Fibroblast of lung (primary cell): ENCODE results near the gene CDH10. TPM values are rescaled to one million over a fixed set of nuclear protein-coding genes. Genes with fewer than 3 reads are reported as not detected.

Experiments
- DNase-seq, 2 donors: peaks; one replicate each; pipeline versions ENCODE4 v3.0.0 to v3.0.0-alpha.2; 2010; ENCODE audit warnings: low read depth in 2 of 2
- H2AFZ ChIP-seq: 2 replicates; pipeline ENCODE4 v1.5.1; 2012; ENCODE audit warnings: low read length, control low read depth, inconsistent platforms
- H3K27ac ChIP-seq: 2 replicates; pipeline ENCODE4 v1.5.1; 2011; ENCODE audit warnings: low read length, control low read depth; ENCODE audit not compliant: insufficient read depth
- H3K27me3 ChIP-seq: 2 replicates; pipeline ENCODE4 v1.5.1; 2011; ENCODE audit warnings: mild to moderate bottlenecking, low read length; ENCODE audit not compliant: control insufficient read depth, insufficient read depth
- H3K36me3 ChIP-seq: 2 replicates; pipeline ENCODE4 v1.5.1; 2011; ENCODE audit warnings: low read length; ENCODE audit not compliant: control insufficient read depth, insufficient read depth
- H3K4me1 ChIP-seq: 2 replicates; pipeline ENCODE4 v1.5.1; 2011; ENCODE audit warnings: low read length; ENCODE audit not compliant: control insufficient read depth, insufficient read depth; ENCODE audit errors: extremely low read depth
- H3K4me2 ChIP-seq: 2 replicates; pipeline ENCODE4 v1.5.1; 2011; ENCODE audit warnings: low read length, control low read depth; ENCODE audit not compliant: insufficient read depth; ENCODE audit errors: extremely low read depth
- H3K4me3 ChIP-seq, 4 experiments: fragments of 200-600 bp in 1 of 4; sonication (generic) in 1 of 4; replicated peaks in 1 of 4; 2 replicates each; pipeline ENCODE4 v1.5.1; 2011 to 2016; ENCODE audit warnings: low read length in 4 of 4, low read depth in 3 of 4, mild to moderate bottlenecking in 3 of 4, control low read depth in 2 of 4, inconsistent platforms in 1 of 4, mixed read lengths in 1 of 4; ENCODE audit not compliant: insufficient read depth in 1 of 4; ENCODE audit errors: control extremely low read depth in 1 of 4
- H3K79me2 ChIP-seq: 2 replicates; pipeline ENCODE4 v1.5.1; 2012; ENCODE audit warnings: mild to moderate bottlenecking, low read length, inconsistent platforms; ENCODE audit not compliant: control insufficient read depth, insufficient read depth
- H3K9ac ChIP-seq: 2 replicates; pipeline ENCODE4 v1.5.1; 2011; ENCODE audit warnings: mild to moderate bottlenecking, low read length, control low read depth; ENCODE audit not compliant: insufficient read depth
- H3K9me3 ChIP-seq: 2 replicates; pipeline ENCODE4 v1.5.1; 2012; ENCODE audit warnings: low read depth, low read length; ENCODE audit not compliant: control insufficient read depth, insufficient read depth
- H4K20me1 ChIP-seq: 2 replicates; pipeline ENCODE4 v1.5.1; 2011; ENCODE audit warnings: low read length; ENCODE audit not compliant: control insufficient read depth, insufficient read depth; ENCODE audit errors: extremely low read depth
- EZH2 ChIP-seq: IDR thresholded peaks from 2 replicates; pipeline ENCODE4 v1.5.1; 2012; ENCODE audit warnings: low read length, control low read depth, mild to moderate bottlenecking; ENCODE audit errors: missing control alignments
- polyA plus RNA-seq, 2 donors: library from polyadenylated mRNA; depleted of rRNA in 1 of 2; stranded (reverse) in 1 of 2; unstranded in 1 of 2; fragments of >200 nt; gene quantifications; 2 replicates each; pipeline ENCODE4 v1.2.1, GENCODE V29; 2011 to 2012; ENCODE audit warnings: missing spikeins in 1 of 2
- total RNA-seq: library from RNA; depleted of rRNA; stranded (reverse); fragments of >200 nt; gene quantifications from 2 replicates; pipeline ENCODE4 v1.2.1, GENCODE V29; 2014
- TF ChIP-seq, protein P1 (sequence below), 2 donors: IDR thresholded peaks in 1 of 2; conservative IDR thresholded peaks in 1 of 2; 1 replicate in 1 of 2; 2 replicates in 1 of 2; pipeline ENCODE4 v1.5.1; 2011 to 2012; ENCODE audit warnings: low read length in 2 of 2, control low read depth in 1 of 2, inconsistent platforms in 1 of 2, low read depth in 1 of 2, mild to moderate bottlenecking in 1 of 2

The CDH10 gene
- total and polyA plus RNA-seq, 2 donors (not counting 1 experiment from before 2014, with no cell fraction given) = 0.09 to 0.17 TPM

- H3K79me2 ChIP-seq = no peaks in the 10 kb centered on the region
- no peak overlapping the region for H3K4me2 ChIP-seq
- H4K20me1 ChIP-seq = no peaks in the 10 kb centered on the region
- no peak overlapping the region for H3K27ac ChIP-seq
- no peak overlapping the region for H3K4me3 ChIP-seq
- no peak for DNase-seq
- no peaks in the 10 kb centered on the region for H3K9me3 ChIP-seq
- H2AFZ ChIP-seq = no peak overlapping the region
- H3K9ac ChIP-seq = no peak overlapping the region
- TF ChIP-seq, protein P1, sequence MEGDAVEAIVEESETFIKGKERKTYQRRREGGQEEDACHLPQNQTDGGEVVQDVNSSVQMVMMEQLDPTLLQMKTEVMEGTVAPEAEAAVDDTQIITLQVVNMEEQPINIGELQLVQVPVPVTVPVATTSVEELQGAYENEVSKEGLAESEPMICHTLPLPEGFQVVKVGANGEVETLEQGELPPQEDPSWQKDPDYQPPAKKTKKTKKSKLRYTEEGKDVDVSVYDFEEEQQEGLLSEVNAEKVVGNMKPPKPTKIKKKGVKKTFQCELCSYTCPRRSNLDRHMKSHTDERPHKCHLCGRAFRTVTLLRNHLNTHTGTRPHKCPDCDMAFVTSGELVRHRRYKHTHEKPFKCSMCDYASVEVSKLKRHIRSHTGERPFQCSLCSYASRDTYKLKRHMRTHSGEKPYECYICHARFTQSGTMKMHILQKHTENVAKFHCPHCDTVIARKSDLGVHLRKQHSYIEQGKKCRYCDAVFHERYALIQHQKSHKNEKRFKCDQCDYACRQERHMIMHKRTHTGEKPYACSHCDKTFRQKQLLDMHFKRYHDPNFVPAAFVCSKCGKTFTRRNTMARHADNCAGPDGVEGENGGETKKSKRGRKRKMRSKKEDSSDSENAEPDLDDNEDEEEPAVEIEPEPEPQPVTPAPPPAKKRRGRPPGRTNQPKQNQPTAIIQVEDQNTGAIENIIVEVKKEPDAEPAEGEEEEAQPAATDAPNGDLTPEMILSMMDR (conservative IDR thresholded peaks at IDR 0.05 in 1 of 2, IDR thresholded peaks at IDR 0.05 in 1 of 2; ENCODE audit: low read depth in 1 of 2, low read length in 2 of 2) = no peak
- TF ChIP-seq EZH2 = no peak
- H3K4me1 ChIP-seq = no peaks in the 10 kb centered on the region
- H3K36me3 ChIP-seq = no peaks in the 10 kb centered on the region
- no peaks in the 10 kb centered on the region for H3K27me3 ChIP-seq
These were observed 132.4 kb downstream of the CDH10 start for GRCh38 chr5:24512423-24512822.

GRCh38 chr5:24510523-24510988 lies 134.2 kb downstream of the CDH10 start:
- no peaks in the 10 kb centered on the region for H4K20me1 ChIP-seq
- no peaks in the 10 kb centered on the region for H3K79me2 ChIP-seq
- TF ChIP-seq, protein P1 (conservative IDR thresholded peaks at IDR 0.05 in 1 of 2, IDR thresholded peaks at IDR 0.05 in 1 of 2; ENCODE audit: low read depth in 1 of 2, low read length in 2 of 2) = no peak
- no peak for TF ChIP-seq EZH2
- no peak overlapping the region for H3K9ac ChIP-seq
- no peaks in the 10 kb centered on the region for H3K27me3 ChIP-seq
- no peaks in the 10 kb centered on the region for H3K4me1 ChIP-seq
- H3K27ac ChIP-seq = no peak overlapping the region
- H2AFZ ChIP-seq = no peak overlapping the region
- no peak overlapping the region for H3K4me2 ChIP-seq
- DNase-seq = no peak
- no peaks in the 10 kb centered on the region for H3K36me3 ChIP-seq
- H3K4me3 ChIP-seq = no peak overlapping the region
- no peaks in the 10 kb centered on the region for H3K9me3 ChIP-seq

DNA sequence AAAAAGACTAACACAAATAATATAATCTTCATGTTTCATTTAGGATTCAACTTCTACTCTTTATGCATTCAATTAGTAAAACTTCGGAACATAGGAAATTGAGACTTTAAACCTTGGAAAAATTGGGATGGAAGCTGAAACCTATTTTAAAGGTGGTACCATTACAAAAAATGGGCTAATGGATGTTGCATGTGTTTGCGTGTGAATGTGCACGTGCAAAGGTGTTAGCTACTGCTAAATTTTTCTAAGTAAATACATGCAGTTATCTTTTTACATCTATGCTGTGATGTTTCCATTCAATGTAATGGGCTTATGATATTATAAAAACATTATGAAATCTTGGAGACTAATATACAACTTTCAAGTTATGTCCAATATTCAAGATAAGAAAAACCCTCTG lies 134.8 kb downstream of the CDH10 start:
- Histone ChIP-seq H2AFZ (no peak overlapping the region), H3K27ac (no peak overlapping the region), H3K79me2 (no peaks in the 10 kb centered on the region), H3K4me2 (no peak overlapping the region), H3K36me3 (no peaks in the 10 kb centered on the region), H4K20me1 (no peaks in the 10 kb centered on the region), H3K4me1 (no peaks in the 10 kb centered on the region), H3K4me3 (no peak overlapping the region), H3K27me3 (no peaks in the 10 kb centered on the region), H3K9me3 (no peaks in the 10 kb centered on the region), H3K9ac (no peak overlapping the region)
- DNase-seq = no peak
- TF ChIP-seq EZH2 = no peak
- TF ChIP-seq, protein P1 (conservative IDR thresholded peaks at IDR 0.05 in 1 of 2, IDR thresholded peaks at IDR 0.05 in 1 of 2; ENCODE audit: low read depth in 1 of 2, low read length in 2 of 2) = no peak
